Ectodermal cell (in vitro differentiated cells): ENCODE measurements around the gene ZNF674. TPM values are rescaled to one million over a fixed set of nuclear protein-coding genes. Genes with fewer than 3 reads are reported as not detected.

ENCODE experiments used
- H3K27ac ChIP-seq: 2 replicates; pipeline ENCODE4 v1.7.0; 2013; ENCODE audit warnings: mild to moderate bottlenecking, low read depth, low read length; ENCODE audit not compliant: insufficient read depth, poor library complexity, severe bottlenecking
- H3K27me3 ChIP-seq: 2 replicates; pipeline ENCODE4 v1.7.0; 2013; ENCODE audit warnings: mild to moderate bottlenecking, low read length; ENCODE audit not compliant: insufficient read depth, control insufficient read depth, poor library complexity, severe bottlenecking
- H3K36me3 ChIP-seq: one replicate; pipeline ENCODE4 v1.7.0; 2013; ENCODE audit warnings: low read length; ENCODE audit not compliant: control insufficient read depth, insufficient read depth
- H3K4me1 ChIP-seq: one replicate; pipeline ENCODE4 v1.7.0; 2013; ENCODE audit warnings: low read length; ENCODE audit not compliant: control insufficient read depth, insufficient read depth
- H3K4me3 ChIP-seq: 2 replicates; pipeline ENCODE4 v1.7.0; 2013; ENCODE audit warnings: low read depth, low read length, control low read depth; ENCODE audit not compliant: insufficient read depth
- H3K9me3 ChIP-seq: 2 replicates; pipeline ENCODE4 v1.7.0; 2013; ENCODE audit warnings: mild to moderate bottlenecking, low read length, moderate library complexity; ENCODE audit not compliant: control insufficient read depth
- WGBS, 2 experiments: methylation state at CpG; one replicate each; pipeline ENCODE4 v1.1.7; 2013; ENCODE audit warnings: missing lambda C conversion rate in 2 of 2; 5-methylcytosine and 5-hydroxymethylcytosine counted together
- polyA plus RNA-seq, 4 experiments: library from polyadenylated mRNA; stranded (reverse); fragments of 50-300 nt; gene quantifications; one replicate each; pipeline ENCODE4 v1.2.3, GENCODE V29; 2013

Gene ZNF674
- 3.6 TPM for polyA plus RNA-seq (2013, experiment 1 of 4)
- polyA plus RNA-seq (2013, experiment 2 of 4) = 6.0 TPM
- 3.6 TPM for polyA plus RNA-seq (2013, experiment 3 of 4)
- 3.0 TPM for polyA plus RNA-seq (2013, experiment 4 of 4)

- no peaks in the 10 kb centered on the region for H3K9me3 ChIP-seq
- no peak within 1 kb of the TSS for H3K27ac ChIP-seq
- peak within 1 kb of the TSS; percentile 92 for H3K4me3 ChIP-seq
- WGBS, 2 experiments = 0% methylated on average over 57 of the region's 57 CpGs
- peaks cover 3% of the 10 kb centered on the region for H3K4me1 ChIP-seq
- no peaks in the 10 kb centered on the region for H3K27me3 ChIP-seq
- no peaks in the 10 kb centered on the region for H3K36me3 ChIP-seq
Measured at GRCh38 chrX:46545111-46546005, at the start of gene ZNF674. ZNF674 (minus strand) TSS chrX:46545421; CDS start chrX:46542087, 3,334 bp downstream.

- no peaks in the 10 kb centered on the region for H3K4me1 ChIP-seq
- no peaks in the 10 kb centered on the region for H3K36me3 ChIP-seq
- H3K27me3 ChIP-seq = no peaks in the 10 kb centered on the region
- no peak overlapping the region for H3K27ac ChIP-seq
- H3K9me3 ChIP-seq = no peaks in the 10 kb centered on the region
- no peak overlapping the region for H3K4me3 ChIP-seq
- 89 to 98% methylated on average over 5 to 6 of the region's 7 CpGs for WGBS, 2 experiments
Measured at GRCh38 chrX:46589977-46590723, 44.9 kb upstream of the ZNF674 start.

- Histone ChIP-seq H3K4me1 (no peaks in the 10 kb centered on the region), H3K4me3 (no peak overlapping the region), H3K9me3 (no peaks in the 10 kb centered on the region), H3K27ac (no peak overlapping the region), H3K36me3 (no peaks in the 10 kb centered on the region), H3K27me3 (no peaks in the 10 kb centered on the region)
- 19 to 24% methylated on average over 3 to 4 of the region's 4 CpGs for WGBS, 2 experiments
Measured at GRCh38 chrX:46588263-46588662, 43.0 kb upstream of the ZNF674 start.

DNA sequence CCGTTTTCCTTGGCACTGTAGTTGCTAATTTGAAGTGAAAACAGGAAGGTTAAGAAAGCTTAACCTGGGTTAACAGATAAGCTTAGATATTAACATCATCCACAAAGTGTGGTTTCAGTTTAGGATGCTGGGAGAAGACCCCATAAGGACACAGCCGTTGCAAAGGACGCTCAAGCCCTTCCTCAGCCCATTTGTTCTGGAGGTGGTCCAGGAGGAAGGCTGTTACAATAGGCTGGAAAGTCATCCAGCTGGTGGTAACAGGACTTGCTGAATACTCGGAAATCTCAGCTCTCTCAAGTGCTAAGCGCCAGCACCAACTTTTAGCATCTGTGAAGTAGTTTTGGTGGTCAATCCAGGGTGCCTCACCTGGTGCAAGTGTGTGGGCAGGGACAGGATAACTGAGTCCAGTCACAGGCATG lies 42.5 kb upstream of the ZNF674 start:
- no peaks in the 10 kb centered on the region for H3K4me1 ChIP-seq
- H3K27ac ChIP-seq = no peak overlapping the region
- H3K4me3 ChIP-seq = no peak overlapping the region
- no peaks in the 10 kb centered on the region for H3K9me3 ChIP-seq
- WGBS, 2 experiments = 17 to 19% methylated on average over 4 to 5 of the region's 5 CpGs
- no peaks in the 10 kb centered on the region for H3K27me3 ChIP-seq
- no peaks in the 10 kb centered on the region for H3K36me3 ChIP-seq

- Histone ChIP-seq H3K27me3 (no peaks in the 10 kb centered on the region), H3K36me3 (no peaks in the 10 kb centered on the region), H3K27ac (no peak overlapping the region), H3K4me1 (no peaks in the 10 kb centered on the region), H3K4me3 (no peak overlapping the region), H3K9me3 (no peaks in the 10 kb centered on the region)
- 44 to 48% methylated on average over 3 to 4 of the region's 5 CpGs for WGBS, 2 experiments
Measured at GRCh38 chrX:46587158-46587557, 41.9 kb upstream of the ZNF674 start.

- Histone ChIP-seq H3K4me3 (no peak overlapping the region), H3K9me3 (no peaks in the 10 kb centered on the region), H3K27ac (no peak overlapping the region), H3K27me3 (no peaks in the 10 kb centered on the region), H3K4me1 (no peaks in the 10 kb centered on the region), H3K36me3 (no peaks in the 10 kb centered on the region)
- 91 to 95% methylated on average over 1 of the region's 2 CpGs for WGBS, 2 experiments
Measured at GRCh38 chrX:46584736-46585135, 39.5 kb upstream of the ZNF674 start.

DNA sequence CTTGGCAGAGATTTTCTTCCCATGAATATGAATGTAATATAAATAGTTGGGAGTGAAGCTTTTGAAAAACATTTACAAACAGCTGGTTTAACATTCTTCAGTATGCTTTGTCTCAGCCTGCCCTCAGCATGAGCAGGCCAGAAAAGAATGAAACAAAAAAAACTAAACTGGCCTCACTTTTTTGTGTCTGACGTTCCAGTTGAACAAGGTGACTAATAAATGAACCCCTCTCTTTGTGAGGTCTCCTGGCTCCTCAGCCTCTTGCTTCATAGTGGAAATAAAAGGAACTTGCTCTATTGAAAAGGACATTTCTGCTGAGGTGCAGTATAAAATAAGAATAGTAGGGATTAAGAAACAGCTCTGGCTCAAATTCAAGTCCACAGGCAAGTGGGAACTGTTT lies 37.7 kb upstream of the ZNF674 start:
- no peak overlapping the region for H3K27ac ChIP-seq
- H3K27me3 ChIP-seq = no peaks in the 10 kb centered on the region
- no peaks in the 10 kb centered on the region for H3K9me3 ChIP-seq
- no peaks in the 10 kb centered on the region for H3K36me3 ChIP-seq
- no peak overlapping the region for H3K4me3 ChIP-seq
- no peaks in the 10 kb centered on the region for H3K4me1 ChIP-seq
- WGBS, 2 experiments = 12 to 18% methylated on average over 1 of the region's 1 CpG

DNA sequence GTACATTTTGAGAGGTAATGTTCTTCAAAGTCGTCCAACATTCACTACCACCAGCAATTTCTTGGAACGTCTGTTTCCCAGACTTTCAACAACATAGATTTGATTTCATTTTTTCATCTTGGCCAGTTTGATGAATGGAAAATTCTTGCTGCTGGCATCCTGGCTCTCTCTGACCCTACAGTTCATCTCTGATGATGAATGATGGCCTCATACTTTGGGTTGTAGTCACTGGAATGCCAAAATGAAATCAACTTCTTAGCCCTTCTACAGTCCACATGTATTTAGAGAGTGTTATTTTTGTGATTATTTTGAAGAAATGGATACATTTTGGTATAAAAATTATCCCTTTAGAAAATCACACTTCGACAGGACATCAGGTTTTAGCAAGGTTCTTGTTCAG lies 37.1 kb upstream of the ZNF674 start:
- H3K36me3 ChIP-seq = no peaks in the 10 kb centered on the region
- no peak overlapping the region for H3K4me3 ChIP-seq
- no peaks in the 10 kb centered on the region for H3K4me1 ChIP-seq
- H3K27me3 ChIP-seq = no peaks in the 10 kb centered on the region
- 33 to 89% methylated on average over 1 to 3 of the region's 3 CpGs for WGBS, 2 experiments
- no peak overlapping the region for H3K27ac ChIP-seq
- no peaks in the 10 kb centered on the region for H3K9me3 ChIP-seq

DNA sequence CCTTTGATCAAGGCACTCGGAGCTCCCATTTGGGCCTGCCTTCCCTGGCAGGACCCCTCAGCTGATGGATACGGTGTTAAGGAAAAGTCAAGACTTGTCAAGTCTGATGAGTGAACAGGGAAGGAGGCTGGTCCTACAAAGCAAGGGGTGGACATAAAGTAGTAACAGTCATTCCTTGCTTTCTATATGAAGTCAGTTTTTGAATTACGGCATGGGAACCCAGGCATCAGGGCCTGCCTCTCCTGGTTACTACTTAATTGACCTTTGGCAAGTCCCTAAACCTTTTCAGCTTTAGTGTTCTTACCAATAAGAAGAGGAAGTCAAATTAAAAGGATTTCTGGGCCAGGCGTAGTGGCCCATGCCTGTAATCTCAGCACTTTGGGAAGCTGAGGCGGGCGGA lies 35.4 kb upstream of the ZNF674 start:
- WGBS, 2 experiments = 93 to 96% methylated on average over 6 of the region's 6 CpGs
- H3K4me1 ChIP-seq = peaks cover 6% of the 10 kb centered on the region
- no peak overlapping the region for H3K27ac ChIP-seq
- H3K9me3 ChIP-seq = no peaks in the 10 kb centered on the region
- H3K27me3 ChIP-seq = peaks cover 4% of the 10 kb centered on the region
- no peaks in the 10 kb centered on the region for H3K36me3 ChIP-seq
- no peak overlapping the region for H3K4me3 ChIP-seq

GRCh38 chrX:46579250-46579649 lies 34.0 kb upstream of the ZNF674 start:
- H3K27me3 ChIP-seq = peaks cover 18% of the 10 kb centered on the region
- H3K4me1 ChIP-seq = peaks cover 6% of the 10 kb centered on the region
- 89 to 100% methylated on average over 1 of the region's 1 CpG for WGBS, 2 experiments
- H3K9me3 ChIP-seq = no peaks in the 10 kb centered on the region
- H3K4me3 ChIP-seq = no peak overlapping the region
- no peak overlapping the region for H3K27ac ChIP-seq
- H3K36me3 ChIP-seq = no peaks in the 10 kb centered on the region
